ENCODE measurements around the gene SEMA6A.

- TF ChIP-seq GATA2 (IDR thresholded peaks at IDR 0.05; ENCODE audit: low read depth, low read length) (no peak), GATA3 (IDR thresholded peaks at IDR 0.05; ENCODE audit: low read depth, low read length) (no peak)
These were observed 43.5 kb downstream of the SEMA6A start for GRCh38 chr5:116531117-116531516.
